Endothelial cell of umbilical vein (primary cell): ENCODE data around the gene NOXA1.

Source experiments
- EZH2 ChIP-seq: IDR thresholded peaks from 2 replicates; pipeline ENCODE4 v1.6.1; 2012; ENCODE audit warnings: borderline replicate concordance, low read depth, mild to moderate bottlenecking, moderate library complexity, low read length, inconsistent platforms; ENCODE audit not compliant: severe bottlenecking
- FOS ChIP-seq: IDR thresholded peaks from 2 replicates; pipeline ENCODE4 v1.6.1; 2011; ENCODE audit warnings: mild to moderate bottlenecking, low read length, moderate library complexity, borderline replicate concordance; ENCODE audit not compliant: insufficient read depth
- GATA2 ChIP-seq: IDR thresholded peaks from 2 replicates; pipeline ENCODE4 v1.7.0; 2011; ENCODE audit warnings: low read depth, mild to moderate bottlenecking, moderate library complexity, mixed read lengths, low read length; ENCODE audit not compliant: insufficient read length, insufficient read depth
- JUN ChIP-seq: IDR thresholded peaks from 2 replicates; pipeline ENCODE4 v1.6.1; 2011; ENCODE audit warnings: borderline replicate concordance, low read depth; ENCODE audit not compliant: insufficient read length, insufficient read depth
- MAX ChIP-seq: IDR thresholded peaks from 2 replicates; pipeline ENCODE4 v1.6.1; 2011; ENCODE audit not compliant: insufficient read depth, insufficient read length
- MYC ChIP-seq: IDR thresholded peaks from one replicate; pipeline ENCODE4 v1.6.1; 2011; ENCODE audit warnings: mild to moderate bottlenecking, low read depth, low read length
- POLR2A ChIP-seq: IDR thresholded peaks from 2 replicates; pipeline ENCODE4 v1.6.1; 2012; ENCODE audit warnings: low read depth, mild to moderate bottlenecking, control low read depth, low read length
- POLR2AphosphoS5 ChIP-seq: IDR thresholded peaks from 2 replicates; pipeline ENCODE4 v1.6.1; 2012; ENCODE audit warnings: low read depth, mild to moderate bottlenecking, control low read depth, low read length, moderate library complexity; ENCODE audit not compliant: insufficient read depth
- TF ChIP-seq, protein P1 (sequence below), 2 donors: IDR thresholded peaks; 1 replicate in 1 of 2; 2 replicates in 1 of 2; pipeline ENCODE4 v1.5.1; 2011; ENCODE audit warnings: low read length in 2 of 2, mild to moderate bottlenecking in 2 of 2, moderate library complexity in 2 of 2, control low read depth in 1 of 2, inconsistent platforms in 1 of 2, low read depth in 1 of 2; ENCODE audit not compliant: insufficient read depth in 1 of 2; ENCODE audit errors: extremely low read depth in 1 of 2

GRCh38 chr9:137461663-137462395 is 38.6 kb downstream of the NOXA1 start:
- TF ChIP-seq, protein P1, sequence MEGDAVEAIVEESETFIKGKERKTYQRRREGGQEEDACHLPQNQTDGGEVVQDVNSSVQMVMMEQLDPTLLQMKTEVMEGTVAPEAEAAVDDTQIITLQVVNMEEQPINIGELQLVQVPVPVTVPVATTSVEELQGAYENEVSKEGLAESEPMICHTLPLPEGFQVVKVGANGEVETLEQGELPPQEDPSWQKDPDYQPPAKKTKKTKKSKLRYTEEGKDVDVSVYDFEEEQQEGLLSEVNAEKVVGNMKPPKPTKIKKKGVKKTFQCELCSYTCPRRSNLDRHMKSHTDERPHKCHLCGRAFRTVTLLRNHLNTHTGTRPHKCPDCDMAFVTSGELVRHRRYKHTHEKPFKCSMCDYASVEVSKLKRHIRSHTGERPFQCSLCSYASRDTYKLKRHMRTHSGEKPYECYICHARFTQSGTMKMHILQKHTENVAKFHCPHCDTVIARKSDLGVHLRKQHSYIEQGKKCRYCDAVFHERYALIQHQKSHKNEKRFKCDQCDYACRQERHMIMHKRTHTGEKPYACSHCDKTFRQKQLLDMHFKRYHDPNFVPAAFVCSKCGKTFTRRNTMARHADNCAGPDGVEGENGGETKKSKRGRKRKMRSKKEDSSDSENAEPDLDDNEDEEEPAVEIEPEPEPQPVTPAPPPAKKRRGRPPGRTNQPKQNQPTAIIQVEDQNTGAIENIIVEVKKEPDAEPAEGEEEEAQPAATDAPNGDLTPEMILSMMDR (IDR thresholded peaks at IDR 0.05; ENCODE audit: extremely low read depth in 1 of 2, insufficient read depth in 1 of 2, low read depth in 1 of 2, low read length in 2 of 2), result peak; percentile 6 to 10
- no peak for TF ChIP-seq MAX
- TF ChIP-seq POLR2AphosphoS5, result no peak
- TF ChIP-seq POLR2A, result no peak
- TF ChIP-seq EZH2, result no peak
- TF ChIP-seq JUN, result no peak
- TF ChIP-seq FOS, result no peak
- no peak for TF ChIP-seq GATA2
- no peak for TF ChIP-seq MYC
